ENCODE data around the gene STX1B. TPM values are rescaled to one million over a fixed set of nuclear protein-coding genes. Genes with fewer than 3 reads are reported as not detected.

STX1B gene
- 0.53 and 2.7 TPM in 2 replicates for total RNA-seq (ENCODE audit: low replicate concordance)

GRCh38 chr16:31010585-31011325, at the start of gene STX1B:
TSS of gene STX1B (minus strand) at chr16:31010638. CDS start at chr16:31010396, 242 bp downstream.

GRCh38 chr16:31032736-31033708, 22.6 kb upstream of the STX1B start, which contains the start of gene STX4:
TSS of gene STX4 (plus strand) at chr16:31033558. CDS start at chr16:31033806, 248 bp downstream.

GRCh38 chr16:30984669-30985400, 25.6 kb downstream of the STX1B start, which contains the start of gene HSD3B7:
TSS of gene HSD3B7 (plus strand) at chr16:30985207. CDS start at chr16:30985659, 452 bp downstream.

GRCh38 chr16:30957456-30958174, 52.8 kb downstream of the STX1B start, which contains the start of gene SETD1A:
TSS of gene SETD1A (plus strand) at chr16:30957754. CDS start at chr16:30958732, 978 bp downstream.

GRCh38 chr16:30948667-30949649, 61.5 kb downstream of the STX1B start, which contains the start of gene ORAI3:
TSS of gene ORAI3 (plus strand) at chr16:30949068. CDS start at chr16:30949290, 222 bp downstream.

Other genes starting within 250 kb of the STX1B start
- 1.9 and 2.6 TPM in 2 replicates for gene CFAP119, start 248.6 kb downstream of the STX1B start, total RNA-seq (ENCODE audit: low replicate concordance)
- 47.7 and 54.2 TPM in 2 replicates for gene RNF40, start 248.3 kb downstream of the STX1B start, total RNA-seq (ENCODE audit: low replicate concordance)
- 3.3 and 6.8 TPM in 2 replicates for gene ZNF629, start 223.4 kb downstream of the STX1B start, total RNA-seq (ENCODE audit: low replicate concordance)
- 16.7 and 35.9 TPM in 2 replicates for gene BCL7C, start 116.6 kb downstream of the STX1B start, total RNA-seq (ENCODE audit: low replicate concordance)
- 0.23 and 0.98 TPM in 2 replicates for gene CTF1, start 114.0 kb downstream of the STX1B start, total RNA-seq (ENCODE audit: low replicate concordance)
- gene FBXL19, start 87.1 kb downstream of the STX1B start, total RNA-seq (ENCODE audit: low replicate concordance): 8.2 and 13.9 TPM in 2 replicates
- gene ORAI3, start 61.6 kb downstream of the STX1B start, total RNA-seq (ENCODE audit: low replicate concordance): 21.3 and 41.2 TPM in 2 replicates
- 1.6 and 2.2 TPM in 2 replicates for gene SETD1A, start 52.9 kb downstream of the STX1B start, total RNA-seq (ENCODE audit: low replicate concordance)
- 11.7 and 71.5 TPM in 2 replicates for gene HSD3B7, start 25.4 kb downstream of the STX1B start, total RNA-seq (ENCODE audit: low replicate concordance)
- gene STX4, start 22.9 kb upstream of the STX1B start, total RNA-seq (ENCODE audit: low replicate concordance): 26.2 and 59.8 TPM in 2 replicates
- 9.3 and 12.3 TPM in 2 replicates for gene ZNF668, start 63.6 kb upstream of the STX1B start, total RNA-seq (ENCODE audit: low replicate concordance)
- gene ZNF646, start 63.8 kb upstream of the STX1B start, total RNA-seq (ENCODE audit: low replicate concordance): 9.8 and 10.4 TPM in 2 replicates
- 1.2 and 1.5 TPM in 2 replicates for gene PRSS53, start 78.3 kb upstream of the STX1B start, total RNA-seq (ENCODE audit: low replicate concordance)
- 105 and 187 TPM in 2 replicates for gene VKORC1, start 84.2 kb upstream of the STX1B start, total RNA-seq (ENCODE audit: low replicate concordance)
- 8.3 and 15.0 TPM in 2 replicates for gene BCKDK, start 97.7 kb upstream of the STX1B start, total RNA-seq (ENCODE audit: low replicate concordance)
- gene KAT8, start 107.0 kb upstream of the STX1B start, total RNA-seq (ENCODE audit: low replicate concordance): 26.2 and 26.8 TPM in 2 replicates
- gene PRSS8, start 125.1 kb upstream of the STX1B start, total RNA-seq (ENCODE audit: low replicate concordance): not detected in 2 replicates
- 0.45 TPM in 1 of 2 replicates, not detected in the other for gene PRSS36, start 139.4 kb upstream of the STX1B start, total RNA-seq (ENCODE audit: low replicate concordance)
- 25.2 and 35.3 TPM in 2 replicates for gene FUS, start 169.5 kb upstream of the STX1B start, total RNA-seq (ENCODE audit: low replicate concordance)
- 43.5 and 69.2 TPM in 2 replicates for gene PYCARD, start 192.1 kb upstream of the STX1B start, total RNA-seq (ENCODE audit: low replicate concordance)
- under 0.01 TPM in 1 of 2 replicates, not detected in the other for gene TRIM72, start 203.5 kb upstream of the STX1B start, total RNA-seq (ENCODE audit: low replicate concordance)
- gene PYDC1, start 206.5 kb upstream of the STX1B start, total RNA-seq (ENCODE audit: low replicate concordance): not detected in 2 replicates
- not detected in 2 replicates for gene ITGAM, start 249.3 kb upstream of the STX1B start, total RNA-seq (ENCODE audit: low replicate concordance)

Data from smooth muscle cell of the coronary artery (primary cell).